ENCODE results near the gene MTCL1. TPM values are rescaled to one million over a fixed set of nuclear protein-coding genes. Genes with fewer than 3 reads are reported as not detected.

Gene MTCL1
- total and polyA plus RNA-seq, 3 experiments from 2014 or later, result 1.0 to 1.1 TPM; not detected in 1

DNA sequence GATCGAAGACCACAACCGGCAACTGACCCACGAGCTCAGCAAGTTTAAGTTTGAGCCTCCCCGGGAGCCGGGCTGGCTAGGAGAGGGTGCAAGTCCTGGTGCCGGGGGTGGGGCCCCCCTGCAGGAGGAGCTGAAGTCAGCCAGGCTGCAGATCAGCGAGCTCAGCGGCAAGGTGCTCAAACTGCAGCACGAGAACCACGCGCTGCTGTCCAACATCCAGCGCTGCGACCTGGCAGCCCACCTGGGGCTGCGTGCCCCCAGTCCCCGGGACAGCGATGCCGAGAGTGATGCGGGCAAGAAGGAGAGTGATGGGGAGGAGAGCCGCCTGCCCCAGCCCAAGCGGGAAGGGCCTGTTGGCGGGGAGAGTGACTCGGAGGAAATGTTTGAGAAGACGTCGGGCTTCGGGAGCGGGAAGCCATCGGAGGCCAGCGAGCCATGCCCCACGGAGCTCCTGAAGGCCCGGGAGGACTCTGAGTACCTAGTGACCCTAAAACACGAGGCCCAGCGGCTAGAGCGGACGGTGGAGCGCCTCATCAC, 78.7 kb downstream of the MTCL1 start:
- Histone ChIP-seq H3K27ac (ENCODE audit: low read depth, low read length) (no peak overlapping the region), H3K4me1 (ENCODE audit: insufficient read depth, low read length) (no peaks in the 10 kb centered on the region), H3K9me3 (ENCODE audit: low read length) (no peaks in the 10 kb centered on the region), H3K36me3 (ENCODE audit: insufficient read depth, low read length) (no peaks in the 10 kb centered on the region), H3K4me3 (ENCODE audit: low read length) (no peak overlapping the region), H3K27me3 (ENCODE audit: insufficient read depth, low read length, poor library complexity, severe bottlenecking) (no peaks in the 10 kb centered on the region)
- CTCF ChIA-PET, result no interaction called here
- H3K4me3 Mint-ChIP-seq, result no peak overlapping the region
- H3K4me1 Mint-ChIP-seq, result peaks cover 0 to 4% (median 3%) of the 10 kb centered on the region in 3 donors
- peaks cover 13 to 15% of the 10 kb centered on the region in 2 donors for H3K27me3 Mint-ChIP-seq
- POLR2A ChIA-PET, result no interaction called here
- no peaks in the 10 kb centered on the region for H3K36me3 Mint-ChIP-seq
- H3K9me3 Mint-ChIP-seq, result no peaks in the 10 kb centered on the region
- no peak for DNase-seq
- no peak overlapping the region for H3K27ac Mint-ChIP-seq

DNA sequence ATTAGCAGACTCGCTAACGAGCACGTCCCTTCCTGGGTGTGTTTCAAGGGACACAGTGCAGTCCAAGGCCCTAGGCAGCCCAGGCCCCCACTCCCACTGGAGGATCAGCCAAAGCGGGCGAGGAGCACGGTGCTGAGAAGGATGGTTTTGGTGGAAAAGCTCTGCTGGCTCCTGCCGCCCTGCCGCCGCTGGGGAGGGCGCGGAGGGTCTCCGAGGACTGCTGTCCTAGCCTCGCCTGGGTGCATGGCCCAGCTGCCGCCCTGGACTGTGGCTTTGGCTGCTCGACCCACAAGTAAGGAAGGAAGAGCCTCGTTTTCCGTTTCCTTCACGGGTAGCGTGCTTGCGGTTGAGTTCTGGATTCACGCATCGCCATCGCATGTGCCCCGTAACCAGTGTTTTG, 79.9 kb downstream of the MTCL1 start:
- no peak for DNase-seq
- Histone ChIP-seq H3K9me3 (ENCODE audit: low read length) (no peaks in the 10 kb centered on the region), H3K4me3 (ENCODE audit: low read length) (no peak overlapping the region), H3K27ac (ENCODE audit: low read depth, low read length) (no peak overlapping the region), H3K27me3 (ENCODE audit: insufficient read depth, low read length, poor library complexity, severe bottlenecking) (no peaks in the 10 kb centered on the region), H3K4me1 (ENCODE audit: insufficient read depth, low read length) (no peaks in the 10 kb centered on the region), H3K36me3 (ENCODE audit: insufficient read depth, low read length) (no peaks in the 10 kb centered on the region)
- no peaks in the 10 kb centered on the region for H3K36me3 Mint-ChIP-seq
- H3K27me3 Mint-ChIP-seq, result peaks cover 12 to 15% of the 10 kb centered on the region in 2 donors
- POLR2A ChIA-PET, result interaction anchor here (0.6 kb wide), 1 partner anchor 165 kb away, joined by 3 read pairs; no protein-coding TSS in a partner anchor
- peaks cover 0 to 4% (median 3%) of the 10 kb centered on the region in 3 donors for H3K4me1 Mint-ChIP-seq
- H3K9me3 Mint-ChIP-seq, result no peaks in the 10 kb centered on the region
- H3K4me3 Mint-ChIP-seq, result no peak overlapping the region
- H3K27ac Mint-ChIP-seq, result no peak overlapping the region
- CTCF ChIA-PET, result no interaction called here

DNA sequence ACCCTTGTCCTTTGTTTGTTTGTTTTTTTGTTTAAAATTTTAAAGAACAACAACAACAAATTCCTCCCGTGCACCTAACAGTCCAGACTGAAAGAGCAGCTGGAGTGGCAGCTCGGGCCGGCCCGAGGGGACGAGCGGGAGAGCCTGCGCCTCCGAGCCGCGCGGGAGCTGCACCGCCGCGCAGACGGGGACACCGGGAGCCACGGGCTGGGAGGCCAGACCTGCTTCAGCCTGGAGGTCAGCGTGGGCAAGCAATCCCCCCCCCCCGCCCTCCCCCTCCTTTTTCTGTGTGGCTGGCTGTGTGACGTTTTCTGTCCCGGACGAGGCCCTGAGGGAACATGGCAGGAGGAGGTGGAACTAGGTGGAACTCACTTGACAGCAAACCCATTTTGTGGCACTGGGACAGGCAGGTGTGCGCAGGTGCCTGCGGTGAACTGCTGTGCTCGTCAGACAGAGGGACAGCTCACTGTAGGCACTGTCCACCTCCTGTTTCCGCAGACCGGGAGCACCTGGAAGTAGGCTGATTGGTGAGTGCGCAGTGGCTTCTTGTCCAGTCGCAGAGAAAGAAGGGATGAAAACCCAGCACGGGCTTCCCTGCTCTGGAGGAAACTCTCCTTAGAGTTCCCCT, 80.6 kb downstream of the MTCL1 start:
- no peak for DNase-seq
- Histone ChIP-seq H3K4me3 (ENCODE audit: low read length) (no peak overlapping the region), H3K9me3 (ENCODE audit: low read length) (no peaks in the 10 kb centered on the region), H3K27me3 (ENCODE audit: insufficient read depth, low read length, poor library complexity, severe bottlenecking) (no peaks in the 10 kb centered on the region), H3K27ac (ENCODE audit: low read depth, low read length) (no peak overlapping the region), H3K36me3 (ENCODE audit: insufficient read depth, low read length) (no peaks in the 10 kb centered on the region), H3K4me1 (ENCODE audit: insufficient read depth, low read length) (no peaks in the 10 kb centered on the region)
- Mint-ChIP-seq H3K27ac (no peak overlapping the region), H3K4me3 (no peak overlapping the region), H3K36me3 (no peaks in the 10 kb centered on the region), H3K9me3 (no peaks in the 10 kb centered on the region), H3K27me3 (peaks cover 10 to 15% of the 10 kb centered on the region in 2 donors), H3K4me1 (peaks cover 0 to 4% (median 3%) of the 10 kb centered on the region in 3 donors)
- POLR2A ChIA-PET, result interaction anchor here (0.6 kb wide), 1 partner anchor 165 kb away, joined by 3 read pairs; no protein-coding TSS in a partner anchor
- CTCF ChIA-PET, result interaction anchor here (1.4 kb wide), 1 partner anchor 79 kb away, joined by 3 read pairs; no protein-coding TSS in a partner anchor

DNA sequence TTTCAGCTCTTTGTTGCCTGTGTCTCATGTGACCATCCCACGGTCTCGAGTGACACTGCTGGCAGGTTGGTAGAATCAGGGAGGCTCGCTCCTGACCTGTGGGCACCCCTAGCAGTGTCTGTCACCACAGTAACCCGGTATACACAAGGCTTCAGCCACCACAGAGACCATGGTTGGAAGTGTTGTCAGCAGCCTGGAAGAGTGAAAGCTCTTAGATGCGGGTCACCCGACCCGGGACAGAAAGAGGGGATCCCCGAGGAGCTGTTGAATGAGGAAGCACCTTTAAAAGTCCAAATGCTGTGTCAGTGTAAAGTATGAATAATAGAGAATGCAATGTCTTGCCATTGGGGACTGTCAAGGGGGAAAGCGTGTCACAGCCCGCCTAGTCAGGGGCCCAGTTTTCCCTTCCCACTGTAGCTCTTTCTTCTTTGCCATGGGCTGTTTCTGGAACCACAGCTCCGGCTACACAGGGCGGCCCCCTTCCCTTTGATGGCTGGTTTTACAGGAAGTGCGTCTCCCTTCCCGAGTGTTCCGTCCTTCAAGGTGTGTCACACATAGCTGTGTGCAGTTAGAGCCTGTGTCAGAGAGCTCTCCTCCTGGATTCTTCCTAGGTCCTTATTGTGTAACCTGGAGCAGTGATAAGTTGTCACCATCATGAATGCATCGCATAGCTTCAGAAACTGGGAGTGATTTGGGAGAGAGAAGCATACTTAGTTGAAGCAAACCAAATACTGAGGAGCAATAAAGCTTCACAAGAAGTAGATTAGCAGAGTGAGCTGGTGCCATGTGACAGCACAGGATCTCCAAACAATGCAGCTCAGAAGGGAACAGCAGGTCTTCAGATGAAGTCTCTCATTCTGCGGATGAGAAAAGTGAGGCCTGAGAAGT, 81.4 kb downstream of the MTCL1 start:
- DNase-seq, result no peak
- Histone ChIP-seq H3K9me3 (ENCODE audit: low read length) (no peaks in the 10 kb centered on the region), H3K27ac (ENCODE audit: low read depth, low read length) (no peak overlapping the region), H3K4me1 (ENCODE audit: insufficient read depth, low read length) (no peaks in the 10 kb centered on the region), H3K4me3 (ENCODE audit: low read length) (no peak overlapping the region), H3K27me3 (ENCODE audit: insufficient read depth, low read length, poor library complexity, severe bottlenecking) (no peaks in the 10 kb centered on the region), H3K36me3 (ENCODE audit: insufficient read depth, low read length) (no peaks in the 10 kb centered on the region)
- peak overlapping the region in 2 of 8 donors; percentile 56 to 66 for H3K27ac Mint-ChIP-seq
- ChIA-PET CTCF (interaction anchor here (1.4 kb wide), 1 partner anchor 79 kb away, joined by 3 read pairs; no protein-coding TSS in a partner anchor), POLR2A (no interaction called here)
- no peaks in the 10 kb centered on the region for H3K36me3 Mint-ChIP-seq
- no peaks in the 10 kb centered on the region for H3K9me3 Mint-ChIP-seq
- H3K4me3 Mint-ChIP-seq, result no peak overlapping the region
- H3K27me3 Mint-ChIP-seq, result peaks cover 12 to 13% of the 10 kb centered on the region in 2 donors
- H3K4me1 Mint-ChIP-seq, result peaks cover 0 to 4% (median 3%) of the 10 kb centered on the region in 3 donors

DNA sequence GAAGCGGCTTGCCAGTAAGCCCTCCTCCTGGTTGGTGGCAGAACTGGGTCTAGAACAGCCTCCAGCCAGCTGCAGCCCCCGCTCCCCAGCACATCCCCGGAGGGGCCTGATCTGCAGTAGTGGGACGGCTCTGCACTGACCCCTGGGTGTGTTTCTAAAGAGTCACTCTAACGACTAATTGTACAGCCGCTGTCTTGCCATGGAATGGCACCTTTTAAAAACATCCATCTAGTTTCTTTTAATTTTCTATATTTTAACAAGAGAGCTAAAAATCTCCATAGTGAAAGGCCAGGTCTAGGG, 82.0 kb downstream of the MTCL1 start:
- Histone ChIP-seq H3K9me3 (ENCODE audit: low read length) (no peaks in the 10 kb centered on the region), H3K36me3 (ENCODE audit: insufficient read depth, low read length) (no peaks in the 10 kb centered on the region), H3K4me3 (ENCODE audit: low read length) (no peak overlapping the region), H3K4me1 (ENCODE audit: insufficient read depth, low read length) (no peaks in the 10 kb centered on the region), H3K27ac (ENCODE audit: low read depth, low read length) (no peak overlapping the region), H3K27me3 (ENCODE audit: insufficient read depth, low read length, poor library complexity, severe bottlenecking) (no peaks in the 10 kb centered on the region)
- H3K27ac Mint-ChIP-seq, result no peak overlapping the region
- ChIA-PET CTCF (interaction anchor here (1.4 kb wide), 1 partner anchor 80 kb away, joined by 3 read pairs; no protein-coding TSS in a partner anchor), POLR2A (no interaction called here)
- H3K4me1 Mint-ChIP-seq, result peaks cover 0 to 4% (median 3%) of the 10 kb centered on the region in 3 donors
- H3K27me3 Mint-ChIP-seq, result peaks cover 12 to 18% of the 10 kb centered on the region in 2 donors
- DNase-seq, result no peak
- H3K36me3 Mint-ChIP-seq, result no peaks in the 10 kb centered on the region
- no peaks in the 10 kb centered on the region for H3K9me3 Mint-ChIP-seq
- no peak overlapping the region for H3K4me3 Mint-ChIP-seq

DNA sequence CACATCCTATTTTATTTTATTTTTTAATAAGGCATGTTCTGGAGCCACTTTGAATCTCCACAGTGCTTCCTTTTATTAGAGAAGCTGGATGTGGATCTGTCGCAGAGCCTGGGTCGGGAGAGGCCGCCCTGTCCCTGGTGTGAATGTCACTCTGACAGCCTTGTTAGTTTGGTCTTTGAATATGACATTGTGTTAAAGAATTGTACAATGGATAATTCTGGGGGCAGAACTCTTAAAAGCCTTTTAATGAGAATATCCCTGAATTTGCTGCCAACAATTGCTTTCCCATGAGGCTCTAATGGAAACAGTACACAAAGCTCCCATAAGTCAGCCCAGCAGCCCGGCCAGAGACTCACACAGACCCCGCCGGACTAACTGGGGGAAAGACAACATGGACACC, 82.4 kb downstream of the MTCL1 start:
- H3K27me3 Mint-ChIP-seq, result peaks cover 12 to 18% of the 10 kb centered on the region in 2 donors

DNA sequence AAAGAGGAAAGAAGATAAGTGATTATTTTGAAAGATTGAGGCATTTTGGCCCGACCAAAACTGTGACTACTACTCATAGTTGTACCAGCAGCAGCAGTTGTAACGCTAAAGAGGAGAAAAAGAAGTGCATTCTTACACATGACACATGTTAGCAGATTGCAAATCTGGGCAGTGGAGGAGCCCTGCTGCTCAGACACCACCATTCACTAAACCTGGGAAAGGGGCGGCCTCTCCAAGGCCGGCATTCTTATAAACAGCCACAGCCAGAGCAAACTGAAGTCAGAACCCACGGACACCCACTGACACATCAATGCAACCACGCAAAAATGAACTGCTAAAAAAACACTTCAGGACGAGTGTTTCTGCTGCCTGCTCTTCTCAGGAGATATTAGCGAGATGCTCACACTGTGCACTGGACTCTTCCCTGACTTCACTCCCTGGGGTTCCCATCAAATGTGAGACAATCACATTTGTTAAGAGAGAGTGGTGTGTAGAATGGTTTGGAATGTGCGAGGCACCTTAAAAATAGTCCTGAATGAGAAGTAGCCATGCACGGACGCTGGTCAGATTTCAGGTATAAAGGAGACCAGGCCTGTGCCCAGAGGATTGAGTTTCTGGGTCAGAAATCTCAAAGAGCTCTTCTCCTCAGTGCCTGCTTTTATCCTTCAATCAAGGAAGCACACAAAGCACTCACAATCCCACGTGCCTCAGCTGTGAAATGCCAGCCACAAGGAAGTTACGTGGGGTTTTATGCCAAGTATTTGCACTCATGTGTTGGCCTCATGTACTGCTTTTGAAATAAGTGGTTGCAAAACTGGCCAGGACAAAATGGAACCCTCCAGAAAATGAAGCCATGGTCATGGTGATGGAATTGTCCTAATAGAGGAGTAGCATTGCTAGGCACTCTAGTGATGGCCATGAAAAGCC, 83.4 kb downstream of the MTCL1 start:
- H3K4me3 ChIP-seq (ENCODE audit: low read length), result no peak overlapping the region
- Mint-ChIP-seq H3K27me3 (peaks cover 10 to 18% of the 10 kb centered on the region in 2 donors), H3K4me3 (no peak overlapping the region), H3K36me3 (no peaks in the 10 kb centered on the region), H3K9me3 (no peaks in the 10 kb centered on the region), H3K4me1 (peaks cover 0 to 4% (median 3%) of the 10 kb centered on the region in 3 donors), H3K27ac (no peak overlapping the region)
- H3K27me3 ChIP-seq (ENCODE audit: insufficient read depth, low read length, poor library complexity, severe bottlenecking), result no peaks in the 10 kb centered on the region
- POLR2A ChIA-PET, result no interaction called here
- CTCF ChIA-PET, result no interaction called here
- H3K27ac ChIP-seq (ENCODE audit: low read depth, low read length), result no peak overlapping the region
- DNase-seq, result no peak
- no peaks in the 10 kb centered on the region for H3K9me3 ChIP-seq (ENCODE audit: low read length)
- H3K4me1 ChIP-seq (ENCODE audit: insufficient read depth, low read length), result no peaks in the 10 kb centered on the region
- no peaks in the 10 kb centered on the region for H3K36me3 ChIP-seq (ENCODE audit: insufficient read depth, low read length)

More for the DNA sequence above, 82.4 kb downstream of the MTCL1 start:
- Histone ChIP-seq H3K27ac (ENCODE audit: low read depth, low read length) (no peak overlapping the region), H3K4me1 (ENCODE audit: insufficient read depth, low read length) (no peaks in the 10 kb centered on the region), H3K27me3 (ENCODE audit: insufficient read depth, low read length, poor library complexity, severe bottlenecking) (no peaks in the 10 kb centered on the region), H3K4me3 (ENCODE audit: low read length) (no peak overlapping the region), H3K36me3 (ENCODE audit: insufficient read depth, low read length) (no peaks in the 10 kb centered on the region), H3K9me3 (ENCODE audit: low read length) (no peaks in the 10 kb centered on the region)
- CTCF ChIA-PET, result no interaction called here
- Mint-ChIP-seq H3K4me3 (no peak overlapping the region), H3K27ac (no peak overlapping the region), H3K4me1 (peaks cover 0 to 4% (median 3%) of the 10 kb centered on the region in 3 donors), H3K36me3 (no peaks in the 10 kb centered on the region), H3K9me3 (no peaks in the 10 kb centered on the region)
- POLR2A ChIA-PET, result no interaction called here
- no peak for DNase-seq
